SK-N-SH (cell line): ENCODE measurements around the gene FAM240A.

Experiments
- MXI1 ChIP-seq: IDR thresholded peaks from 2 replicates; pipeline ENCODE4 v1.6.1; 2012; ENCODE audit warnings: mild to moderate bottlenecking, low read depth, low read length, improper control_type of control experiment
- TF ChIP-seq, protein P1 (sequence below): fragments of 200-600 bp; sonication (generic); IDR thresholded peaks from 2 replicates; pipeline ENCODE4 v1.6.1; 2017; ENCODE audit warnings: antibody characterized with exemption, mild to moderate bottlenecking, moderate library complexity

DNA sequence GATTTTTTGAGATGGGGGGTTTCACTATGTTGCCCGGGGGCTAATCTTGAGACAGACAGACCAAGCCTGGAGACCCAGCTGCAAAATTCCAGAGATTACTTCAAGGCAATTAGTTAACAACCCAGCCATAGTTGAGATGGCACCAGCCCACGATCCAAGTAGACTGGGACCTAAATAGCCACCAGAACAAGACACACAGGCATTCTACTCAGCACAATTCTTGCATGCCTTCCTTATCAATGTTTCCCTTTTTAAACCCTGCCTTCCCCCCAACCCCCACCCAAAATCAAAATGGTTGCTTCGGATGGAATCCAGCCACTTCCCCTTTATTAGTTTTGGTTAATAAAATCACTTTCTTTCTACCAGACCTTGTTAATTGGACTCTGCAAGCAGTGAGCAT, 28.6 kb downstream of the FAM240A start:
- TF ChIP-seq, protein P1, sequence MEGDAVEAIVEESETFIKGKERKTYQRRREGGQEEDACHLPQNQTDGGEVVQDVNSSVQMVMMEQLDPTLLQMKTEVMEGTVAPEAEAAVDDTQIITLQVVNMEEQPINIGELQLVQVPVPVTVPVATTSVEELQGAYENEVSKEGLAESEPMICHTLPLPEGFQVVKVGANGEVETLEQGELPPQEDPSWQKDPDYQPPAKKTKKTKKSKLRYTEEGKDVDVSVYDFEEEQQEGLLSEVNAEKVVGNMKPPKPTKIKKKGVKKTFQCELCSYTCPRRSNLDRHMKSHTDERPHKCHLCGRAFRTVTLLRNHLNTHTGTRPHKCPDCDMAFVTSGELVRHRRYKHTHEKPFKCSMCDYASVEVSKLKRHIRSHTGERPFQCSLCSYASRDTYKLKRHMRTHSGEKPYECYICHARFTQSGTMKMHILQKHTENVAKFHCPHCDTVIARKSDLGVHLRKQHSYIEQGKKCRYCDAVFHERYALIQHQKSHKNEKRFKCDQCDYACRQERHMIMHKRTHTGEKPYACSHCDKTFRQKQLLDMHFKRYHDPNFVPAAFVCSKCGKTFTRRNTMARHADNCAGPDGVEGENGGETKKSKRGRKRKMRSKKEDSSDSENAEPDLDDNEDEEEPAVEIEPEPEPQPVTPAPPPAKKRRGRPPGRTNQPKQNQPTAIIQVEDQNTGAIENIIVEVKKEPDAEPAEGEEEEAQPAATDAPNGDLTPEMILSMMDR = no peak
- TF ChIP-seq MXI1 = no peak
